NCI-H187 (cell line): ENCODE measurements around the gene RHAG.
"Not testable (repeated sequence)": the region's sequence is repeated elsewhere in the genome, so short reads cannot be mapped to it uniquely, and the experiment has no call there.

Experiments
- DNase-seq, 2 experiments: peaks; one replicate each; lab custom pipeline; 2025; lab: John Stamatoyannopoulos, UW

Gene RHAG

GRCh38 chr6:49636713-49637349 lies at the start of gene RHAG:
Gene RHAG, minus strand, starts transcription at chr6:49636839. Its CDS starts 27 bp downstream, at chr6:49636812.
- DNase-seq: no peak

- no peak for DNase-seq
Observed at GRCh38 chr6:49676671-49677281, 40.1 kb upstream of the RHAG start.

GRCh38 chr6:49675816-49676215 lies 39.2 kb upstream of the RHAG start:
- no peak for DNase-seq

DNA sequence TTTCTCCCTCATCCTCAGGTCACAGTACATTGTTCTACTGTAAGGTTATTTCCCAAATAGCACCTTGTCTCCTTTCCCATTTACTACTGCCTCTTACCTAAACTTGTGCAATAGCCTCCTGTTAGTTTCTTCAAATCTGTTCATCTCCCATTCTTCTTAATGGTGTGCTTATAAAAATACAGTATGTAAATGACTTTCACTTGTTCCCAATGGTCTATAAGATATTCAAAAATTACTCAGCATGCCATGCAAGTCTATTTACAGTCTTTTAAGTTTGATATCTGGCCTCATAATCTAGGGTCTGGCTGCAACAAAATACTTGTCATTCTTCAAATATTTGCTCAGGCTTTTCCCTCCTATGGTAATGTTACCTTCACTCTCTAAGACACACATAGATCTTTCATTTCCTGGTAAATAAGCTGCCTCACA lies 31.5 kb upstream of the RHAG start:
- no peak for DNase-seq

DNA sequence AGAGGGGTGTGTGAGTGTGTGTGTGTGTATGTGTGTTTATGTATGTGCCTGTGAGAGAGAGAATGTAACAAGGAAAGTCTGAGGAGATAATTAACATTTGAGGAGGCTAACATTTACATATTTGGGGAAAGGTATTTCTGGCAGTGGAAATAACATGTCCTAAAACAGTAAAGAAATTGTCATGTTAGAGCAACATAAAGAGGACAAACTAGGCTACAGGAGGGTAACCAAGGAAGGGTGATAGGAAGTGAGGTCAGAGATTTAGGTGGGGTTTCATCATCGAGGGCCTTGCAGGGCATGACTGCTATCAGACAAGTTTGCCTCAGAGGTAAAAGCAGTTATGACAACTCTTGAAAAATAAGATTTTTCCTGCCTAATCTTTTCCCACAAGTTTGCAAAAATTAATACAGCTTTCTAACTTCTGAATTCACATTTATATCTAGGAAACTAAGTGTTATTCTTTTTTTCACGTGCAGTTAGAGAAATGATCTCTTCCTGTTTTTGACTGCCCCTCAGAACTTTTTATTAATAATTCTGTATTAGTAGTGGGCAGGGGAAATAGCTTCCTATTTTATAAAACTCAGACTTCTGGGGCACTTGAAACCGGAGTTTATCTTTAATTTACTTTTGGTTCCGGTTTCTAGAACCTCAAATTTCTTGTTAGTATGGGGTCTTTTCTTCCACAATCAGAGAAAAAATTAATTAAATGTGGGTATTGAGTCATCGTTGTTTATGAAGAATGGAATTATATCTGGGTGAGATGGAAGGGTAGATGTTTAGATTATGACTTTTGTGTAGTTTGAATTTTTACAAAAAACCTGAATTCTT lies 30.5 kb upstream of the RHAG start:
- DNase-seq: no peak

DNA sequence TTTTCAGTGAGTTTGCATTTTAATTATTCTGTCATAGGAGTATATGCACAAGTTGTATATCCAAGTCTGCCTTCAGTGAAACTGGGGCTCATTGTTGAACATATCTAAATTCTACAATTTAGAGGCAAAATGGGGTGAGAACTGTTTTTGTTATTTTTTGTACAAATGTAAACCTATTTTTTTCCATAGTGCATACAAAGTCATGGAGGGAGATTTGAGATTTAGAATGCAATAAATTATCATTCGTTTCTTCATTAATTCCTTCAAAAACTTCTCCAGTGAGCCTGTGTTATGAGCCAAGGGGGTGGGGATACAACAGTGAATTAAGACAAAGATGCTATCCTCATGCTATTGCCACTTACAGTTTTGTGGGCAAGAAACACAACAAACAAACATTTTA lies 29.8 kb upstream of the RHAG start:
- no peak for DNase-seq

DNA sequence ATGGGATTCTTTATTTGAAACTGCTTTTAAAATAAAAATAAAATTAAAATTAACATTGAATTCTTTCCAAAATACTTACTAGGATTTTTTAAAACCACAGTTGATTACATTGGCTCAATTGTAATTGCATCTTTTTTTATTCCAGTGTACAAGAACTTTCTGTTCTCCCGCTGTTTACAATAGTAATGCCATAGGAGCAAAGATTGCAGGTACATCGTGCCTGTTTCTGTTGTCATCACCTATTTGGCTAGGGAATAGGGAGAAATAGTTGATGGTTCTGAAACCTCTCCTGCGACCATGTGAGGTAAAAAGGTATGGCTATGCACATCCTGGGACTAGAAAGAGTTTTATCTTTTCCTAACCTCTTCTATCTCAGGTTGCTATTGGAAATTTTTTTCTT lies 28.2 kb upstream of the RHAG start:
- no peak for DNase-seq

DNA sequence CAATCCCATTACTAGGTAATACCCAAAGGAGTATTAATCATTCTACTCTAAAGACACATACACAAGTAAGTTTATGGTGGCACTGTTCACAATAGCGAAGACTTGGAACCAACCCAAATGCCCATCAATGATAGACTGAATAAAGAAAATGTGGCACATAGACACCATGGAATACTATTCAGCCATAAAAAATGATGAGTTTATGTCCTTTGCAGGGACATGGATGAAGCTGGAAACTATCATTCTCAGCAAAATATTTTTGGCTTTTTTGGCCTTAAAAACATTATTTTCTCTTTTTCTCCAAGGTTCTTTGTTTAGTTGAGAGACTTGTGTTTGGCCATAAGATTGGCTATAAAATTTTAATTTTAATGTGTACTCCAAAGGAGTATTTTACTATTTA lies 27.4 kb upstream of the RHAG start:
- not testable (repeated sequence) for DNase-seq

- no peak for DNase-seq
Observed at GRCh38 chr6:49662892-49663261, 26.2 kb upstream of the RHAG start.

DNA sequence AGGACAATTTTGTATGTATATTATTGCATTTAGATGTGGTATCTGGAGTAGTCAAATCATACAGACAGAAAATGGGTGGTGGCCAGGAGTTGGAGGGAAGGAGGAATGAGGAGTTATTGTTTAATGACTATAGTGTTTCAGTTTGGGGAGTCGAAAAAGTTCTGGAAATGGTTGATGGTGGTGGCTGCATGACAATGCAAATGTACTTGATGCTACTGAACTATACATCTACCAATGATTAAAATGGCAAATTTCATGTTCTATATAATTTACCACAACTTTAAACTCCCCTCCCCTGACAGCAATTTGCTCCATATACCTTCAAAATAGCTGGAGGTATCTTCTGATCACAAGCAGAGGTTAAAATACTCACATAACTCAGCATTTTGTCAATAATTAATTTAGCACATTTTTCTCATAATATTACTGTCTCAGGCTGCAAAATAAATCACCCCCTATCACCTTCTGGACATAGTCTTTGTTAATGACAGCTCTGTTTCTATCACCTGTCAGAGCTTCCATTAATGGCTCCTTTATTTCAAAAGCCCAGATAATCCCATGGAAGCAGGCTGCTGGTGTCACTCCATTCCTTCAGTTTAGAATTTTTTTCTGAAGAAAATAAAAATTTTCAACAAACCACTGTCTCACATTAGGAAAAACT lies 25.7 kb upstream of the RHAG start:
- no peak for DNase-seq

DNA sequence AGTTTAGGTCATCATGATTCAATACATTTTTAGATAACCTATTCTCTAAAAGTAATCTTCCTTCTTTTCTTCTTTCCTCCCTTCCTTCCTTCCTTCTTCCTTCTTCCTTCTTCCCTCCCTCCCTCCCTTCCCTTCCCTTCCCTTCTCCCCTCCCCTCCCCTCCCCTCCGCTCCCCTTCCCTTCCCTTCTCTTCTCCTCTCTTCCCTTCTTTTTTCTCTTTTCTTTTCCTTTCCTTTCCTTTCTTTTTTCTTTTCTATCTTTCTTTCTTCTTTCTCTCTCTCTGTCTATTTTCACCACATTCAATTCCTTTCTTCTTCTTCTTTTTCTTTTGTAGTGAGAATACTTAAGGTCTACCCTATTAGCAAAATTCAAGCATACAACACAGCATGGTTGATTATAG lies 17.3 kb upstream of the RHAG start:
- no peak for DNase-seq

- DNase-seq: no peak
Observed at GRCh38 chr6:49653438-49653837, 16.8 kb upstream of the RHAG start.

DNA sequence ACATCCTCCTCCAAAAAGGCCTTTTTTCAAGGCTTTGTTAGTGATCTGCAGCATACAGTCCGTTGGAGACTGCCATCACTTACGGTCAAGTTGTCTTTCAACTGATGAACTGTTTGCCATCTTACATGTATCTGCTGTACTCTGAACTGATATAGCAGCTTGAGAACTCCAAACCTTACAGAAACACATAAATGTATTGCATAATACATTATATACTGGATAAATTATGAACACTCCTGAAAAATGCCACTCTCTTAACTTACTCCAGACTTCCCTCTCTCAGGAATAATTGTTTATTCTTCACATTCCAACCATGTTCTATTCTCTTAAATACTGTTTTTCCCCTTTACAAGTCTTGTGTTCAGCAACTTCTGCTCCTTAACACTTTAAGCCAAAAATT lies 14.6 kb upstream of the RHAG start:
- no peak for DNase-seq

DNA sequence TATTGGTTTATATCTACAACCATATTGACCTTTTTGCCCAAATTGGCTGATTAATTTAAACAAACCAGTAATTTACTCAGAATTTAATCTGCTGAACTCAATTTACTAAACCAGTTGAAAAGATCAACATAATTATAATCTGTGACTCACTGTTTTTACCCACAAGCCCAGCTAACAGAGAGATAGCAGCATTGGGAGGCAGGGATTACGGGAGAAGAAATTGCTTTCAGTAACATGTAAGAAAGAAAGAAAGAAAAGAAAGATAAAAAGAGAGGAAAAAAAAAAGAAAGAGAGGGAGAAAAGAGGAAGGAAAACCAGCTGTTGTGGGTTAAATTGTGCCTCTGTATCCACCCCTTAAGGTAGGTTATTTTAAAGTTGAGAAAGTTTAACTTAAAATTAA lies 13.3 kb upstream of the RHAG start:
- DNase-seq: no peak

- no peak for DNase-seq
Observed at GRCh38 chr6:49648036-49648435, 11.4 kb upstream of the RHAG start.

DNA sequence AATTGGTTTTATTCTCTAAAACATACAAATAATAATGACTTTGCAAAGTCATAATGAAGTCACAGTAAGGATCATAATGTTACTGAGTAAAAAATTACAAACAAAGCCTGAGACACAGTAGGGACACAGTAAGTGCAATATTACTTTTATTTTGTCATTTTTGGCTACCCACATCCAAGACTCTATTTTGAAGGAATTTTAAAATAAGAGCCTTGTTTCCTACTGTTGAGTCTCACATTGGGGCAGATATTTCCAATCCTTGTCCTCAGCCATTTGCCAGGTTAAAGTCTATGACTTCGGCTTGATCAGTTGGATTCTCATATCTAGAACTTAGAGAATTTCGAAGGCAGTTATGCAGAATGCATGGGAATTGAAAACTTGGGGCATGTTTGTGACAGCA lies 10.8 kb upstream of the RHAG start:
- DNase-seq: no peak

DNA sequence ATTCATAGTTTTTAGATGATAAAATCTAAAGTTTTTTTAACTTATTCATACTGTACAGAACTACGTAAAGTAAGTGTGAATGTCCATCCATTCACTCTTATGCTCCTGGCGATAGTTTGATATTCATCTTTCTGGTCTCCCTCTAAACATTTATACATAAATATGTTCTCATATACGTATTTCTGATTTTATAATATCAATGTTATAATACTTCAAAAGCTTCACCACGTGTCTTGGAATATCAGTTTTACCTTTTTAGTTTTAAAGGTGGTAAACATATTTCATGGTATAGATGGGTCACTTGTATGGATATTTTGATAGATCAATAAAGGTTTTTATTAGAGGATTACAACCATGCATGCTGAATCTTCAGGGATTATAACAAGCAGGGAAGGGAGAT lies 10.3 kb upstream of the RHAG start:
- no peak for DNase-seq

- DNase-seq: no peak
Observed at GRCh38 chr6:49646130-49646824, 9.6 kb upstream of the RHAG start.

DNA sequence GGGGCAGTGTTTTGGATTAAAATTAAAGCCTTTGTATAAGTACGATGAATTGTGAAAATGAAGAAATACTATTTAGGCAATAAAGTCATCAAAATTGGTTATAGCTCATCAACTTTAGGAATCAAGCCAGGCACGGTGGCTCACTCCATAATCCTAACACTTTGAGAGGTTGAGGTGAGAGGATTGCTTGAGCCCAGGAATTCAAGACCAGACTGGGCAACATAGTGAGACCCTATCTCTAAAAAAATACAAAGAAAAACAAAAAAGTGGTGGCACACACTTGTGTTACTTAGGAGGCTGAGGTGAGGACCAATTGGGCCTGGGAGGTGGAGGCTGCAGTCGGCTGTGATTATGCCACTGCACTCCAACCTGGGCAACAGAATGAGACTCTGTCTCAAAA lies 8.5 kb upstream of the RHAG start:
- DNase-seq: no peak

DNA sequence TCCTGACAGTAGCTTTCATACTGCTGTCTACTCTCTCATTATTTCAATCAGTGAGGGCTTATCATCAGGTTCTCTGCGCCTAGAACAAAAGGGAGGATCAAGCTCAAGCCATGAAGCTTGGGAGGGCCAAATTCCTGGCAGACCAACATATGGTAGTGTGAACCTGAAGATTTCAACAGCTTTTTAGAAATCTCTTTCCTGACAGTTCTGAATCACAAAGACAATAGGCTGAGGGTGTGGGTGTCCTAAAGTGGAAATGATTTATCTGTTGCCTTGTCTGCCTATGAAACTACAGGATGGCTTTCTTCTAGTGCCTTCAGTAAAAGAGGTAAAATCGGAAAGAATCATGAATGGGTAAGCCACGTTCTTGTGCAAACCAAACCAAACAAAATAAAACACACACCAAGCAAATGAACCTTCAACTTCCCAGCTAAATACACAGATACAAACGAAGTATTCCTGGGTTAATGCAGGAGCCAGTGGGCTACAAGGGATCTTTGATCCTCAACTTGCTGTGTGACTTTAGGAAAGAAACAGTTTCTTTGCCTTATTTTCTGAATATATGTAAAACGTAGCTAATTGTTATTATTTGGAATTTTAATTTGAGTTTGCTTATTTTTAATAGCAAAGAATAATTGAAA lies 2.7 kb upstream of the RHAG start:
- no peak for DNase-seq

DNA sequence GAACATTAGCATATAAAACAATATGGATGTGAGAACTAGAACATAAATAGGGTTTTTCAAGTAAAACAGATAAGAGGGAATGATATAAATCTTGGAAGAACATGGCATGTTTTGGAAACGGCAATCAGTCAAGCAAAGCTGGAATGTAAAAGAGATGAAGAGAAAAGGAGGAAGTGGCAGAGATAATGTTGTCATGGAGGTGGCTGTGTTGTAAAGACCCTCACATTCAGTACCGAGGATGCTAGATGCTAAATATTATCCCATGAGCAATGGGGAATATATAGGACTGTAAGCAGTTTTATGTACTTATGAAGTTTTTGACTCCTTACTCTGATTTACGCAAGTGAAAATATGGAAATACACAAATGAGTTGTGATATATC lies 702 bp upstream of the RHAG start:
- DNase-seq: no peak
